Mesenchymal stem cell (in vitro differentiated cells and primary cell): ENCODE data around the gene ABRACL.
"Not testable (repeated sequence)": the region's sequence is repeated elsewhere in the genome, so short reads cannot be mapped to it uniquely, and the experiment has no call there.

Experiments
- DNase-seq: peaks from one replicate; pipeline ENCODE4 v3.0.0-alpha.2; 2013
- H2AFZ ChIP-seq: one replicate; pipeline ENCODE4 v1.6.1; 2013; ENCODE audit warnings: low read depth, mild to moderate bottlenecking, control low read depth, inconsistent platforms, low read length, moderate library complexity
- H2AK5ac ChIP-seq: 2 replicates; pipeline ENCODE4 v1.6.1; 2013; ENCODE audit warnings: low read length, moderate library complexity, mild to moderate bottlenecking, inconsistent platforms; ENCODE audit not compliant: severe bottlenecking
- H2BK120ac ChIP-seq: one replicate; pipeline ENCODE4 v1.6.1; 2013; ENCODE audit warnings: low read depth, mild to moderate bottlenecking, inconsistent platforms, low read length, moderate library complexity
- H2BK12ac ChIP-seq, 2 experiments: one replicate each; pipeline ENCODE4 v1.6.1; 2013; ENCODE audit warnings: inconsistent platforms in 2 of 2, low read length in 2 of 2, mild to moderate bottlenecking in 2 of 2, moderate library complexity in 2 of 2, control low read depth in 1 of 2
- H2BK15ac ChIP-seq: one replicate; pipeline ENCODE4 v1.6.1; 2013; ENCODE audit warnings: mild to moderate bottlenecking, low read depth, inconsistent platforms; ENCODE audit not compliant: poor library complexity, severe bottlenecking
- H2BK5ac ChIP-seq: 2 replicates; pipeline ENCODE4 v1.6.1; 2013; ENCODE audit warnings: low read depth, mild to moderate bottlenecking, low read length, control low read depth, inconsistent platforms; ENCODE audit not compliant: poor library complexity, severe bottlenecking
- H3K14ac ChIP-seq, 2 experiments: one replicate each; pipeline ENCODE4 v1.6.1; 2013; ENCODE audit warnings: inconsistent platforms in 2 of 2, low read length in 2 of 2, control low read depth in 1 of 2, mild to moderate bottlenecking in 1 of 2, moderate library complexity in 1 of 2
- H3K18ac ChIP-seq, 2 experiments: one replicate each; pipeline ENCODE4 v1.6.1; 2013; ENCODE audit warnings: inconsistent platforms in 2 of 2, low read length in 2 of 2, control low read depth in 1 of 2, low read depth in 1 of 2, mild to moderate bottlenecking in 1 of 2
- H3K23ac ChIP-seq, 2 experiments: one replicate each; pipeline ENCODE4 v1.6.1; 2013; ENCODE audit warnings: inconsistent platforms in 2 of 2, low read length in 2 of 2, mild to moderate bottlenecking in 2 of 2, moderate library complexity in 2 of 2, control low read depth in 1 of 2
- H3K27ac ChIP-seq: 2 replicates; pipeline ENCODE4 v1.5.1; 2013; ENCODE audit warnings: mild to moderate bottlenecking, moderate library complexity, low read length, control low read depth, inconsistent platforms; ENCODE audit not compliant: poor library complexity, severe bottlenecking
- H3K27me3 ChIP-seq, 2 experiments: 2 replicates each; pipeline versions ENCODE4 v1.6.1 to v1.7.0; 2013; ENCODE audit warnings: low read length in 2 of 2, mild to moderate bottlenecking in 2 of 2, moderate library complexity in 2 of 2, control low read depth in 1 of 2, inconsistent platforms in 1 of 2; ENCODE audit not compliant: control insufficient read depth in 1 of 2, insufficient read depth in 1 of 2
- H3K36me3 ChIP-seq, 2 experiments: 2 replicates each; pipeline versions ENCODE4 v1.6.1 to v1.7.0; 2013; ENCODE audit warnings: low read length in 2 of 2, control low read depth in 1 of 2, inconsistent platforms in 1 of 2, low read depth in 1 of 2, mild to moderate bottlenecking in 1 of 2; ENCODE audit not compliant: insufficient read depth in 2 of 2, control insufficient read depth in 1 of 2
- H3K4ac ChIP-seq, 2 experiments: one replicate each; pipeline ENCODE4 v1.6.1; 2013; ENCODE audit warnings: inconsistent platforms in 2 of 2, low read length in 2 of 2, mild to moderate bottlenecking in 2 of 2, moderate library complexity in 2 of 2, control low read depth in 1 of 2, low read depth in 1 of 2
- H3K4me1 ChIP-seq: 2 replicates; pipeline ENCODE4 v1.6.1; 2013; ENCODE audit warnings: low read depth, low read length, control low read depth; ENCODE audit not compliant: control insufficient read depth, insufficient read depth
- H3K4me2 ChIP-seq: 2 replicates; pipeline ENCODE4 v1.6.1; 2013; ENCODE audit warnings: low read length, mild to moderate bottlenecking, inconsistent platforms; ENCODE audit not compliant: poor library complexity, severe bottlenecking
- H3K4me3 ChIP-seq, 2 experiments: 2 replicates each; pipeline versions ENCODE4 v1.5.1 to v1.7.0; 2013; ENCODE audit warnings: low read length in 2 of 2, mild to moderate bottlenecking in 2 of 2, control low read depth in 1 of 2, low read depth in 1 of 2; ENCODE audit not compliant: insufficient read depth in 1 of 2
- H3K79me1 ChIP-seq: replicated peaks from 2 replicates; pipeline ENCODE4 v1.6.1; 2013; ENCODE audit warnings: mild to moderate bottlenecking, control low read depth, low read length, inconsistent platforms; ENCODE audit not compliant: poor library complexity, severe bottlenecking
- H3K9ac ChIP-seq: 2 replicates; pipeline ENCODE4 v1.7.0; 2013; ENCODE audit warnings: mild to moderate bottlenecking, low read length, moderate library complexity
- H3K9me3 ChIP-seq: 2 replicates; pipeline ENCODE4 v1.7.0; 2013; ENCODE audit warnings: mild to moderate bottlenecking, low read length; ENCODE audit not compliant: control insufficient read depth
- H4K8ac ChIP-seq: one replicate; pipeline ENCODE4 v1.6.1; 2013; ENCODE audit warnings: inconsistent platforms, mild to moderate bottlenecking, low read length, moderate library complexity
- H4K91ac ChIP-seq: one replicate; pipeline ENCODE4 v1.6.1; 2013; ENCODE audit warnings: mild to moderate bottlenecking, low read length, inconsistent platforms
- WGBS: methylation state at CpG from one replicate; pipeline ENCODE4 v1.1.7; 2013; ENCODE audit warnings: mixed read lengths; 5-methylcytosine and 5-hydroxymethylcytosine counted together

Gene ABRACL

GRCh38 chr6:139017227-139017626 lies 11.3 kb upstream of the ABRACL start:
- Histone ChIP-seq H3K27ac (no peak overlapping the region), H2BK120ac (no peak overlapping the region), H3K9me3 (no peaks in the 10 kb centered on the region), H3K4me1 (no peaks in the 10 kb centered on the region), H4K8ac (no peak overlapping the region), H3K9ac (no peak overlapping the region), H2AFZ (no peak overlapping the region), H3K79me1 (no peaks in the 10 kb centered on the region), H3K27me3 (peaks cover 0 to 4% of the 10 kb centered on the region in 2 experiments), H3K36me3 (no peaks in the 10 kb centered on the region), H2AK5ac (no peak overlapping the region), H3K23ac (no peak overlapping the region), H2BK12ac (no peak overlapping the region), H4K91ac (no peak overlapping the region), H2BK5ac (no peak overlapping the region), H3K18ac (no peak overlapping the region), H3K14ac (no peak overlapping the region), H2BK15ac (no peak overlapping the region), H3K4ac (no peak overlapping the region), H3K4me2 (no peak overlapping the region), H3K4me3 (no peak overlapping the region)
- DNase-seq, result no peak
- 87% methylated on average over 3 of the region's 3 CpGs for WGBS

- no peak overlapping the region for H4K91ac ChIP-seq
- H3K36me3 ChIP-seq, result no peaks in the 10 kb centered on the region
- no peak overlapping the region for H2BK12ac ChIP-seq
- no peaks in the 10 kb centered on the region for H3K79me1 ChIP-seq
- no peak overlapping the region for H3K18ac ChIP-seq
- H3K4ac ChIP-seq, result no peak overlapping the region
- no peaks in the 10 kb centered on the region for H3K9me3 ChIP-seq
- no peak overlapping the region for H4K8ac ChIP-seq
- H2BK5ac ChIP-seq, result no peak overlapping the region
- no peaks in the 10 kb centered on the region for H3K4me1 ChIP-seq
- no peak overlapping the region for H3K23ac ChIP-seq
- no peak overlapping the region for H3K9ac ChIP-seq
- no peaks in the 10 kb centered on the region for H3K27me3 ChIP-seq
- no peak overlapping the region for H2AK5ac ChIP-seq
- no peak overlapping the region for H2BK15ac ChIP-seq
- H3K27ac ChIP-seq, result no peak overlapping the region
- no peak for DNase-seq
- H3K4me2 ChIP-seq, result no peak overlapping the region
- H3K14ac ChIP-seq, result no peak overlapping the region
- H3K4me3 ChIP-seq, result no peak overlapping the region
- no peak overlapping the region for H2BK120ac ChIP-seq
- 91% methylated on average over 2 of the region's 2 CpGs for WGBS
- no peak overlapping the region for H2AFZ ChIP-seq
Observed at GRCh38 chr6:139019722-139020121, 8.8 kb upstream of the ABRACL start.

GRCh38 chr6:139020689-139021088 lies 7.9 kb upstream of the ABRACL start:
- no peaks in the 10 kb centered on the region for H3K4me1 ChIP-seq
- no peaks in the 10 kb centered on the region for H3K27me3 ChIP-seq
- H3K18ac ChIP-seq, result no peak overlapping the region
- no peak overlapping the region for H2AFZ ChIP-seq
- no peak overlapping the region for H3K4me3 ChIP-seq
- H4K8ac ChIP-seq, result no peak overlapping the region
- DNase-seq, result no peak
- H3K36me3 ChIP-seq, result no peaks in the 10 kb centered on the region
- H3K14ac ChIP-seq, result no peak overlapping the region
- no peak overlapping the region for H3K23ac ChIP-seq
- H3K4ac ChIP-seq, result no peak overlapping the region
- no peak overlapping the region for H2BK120ac ChIP-seq
- H2BK15ac ChIP-seq, result no peak overlapping the region
- no peak overlapping the region for H3K4me2 ChIP-seq
- H2BK12ac ChIP-seq, result no peak overlapping the region
- no peaks in the 10 kb centered on the region for H3K9me3 ChIP-seq
- no peak overlapping the region for H3K27ac ChIP-seq
- H3K79me1 ChIP-seq, result no peaks in the 10 kb centered on the region
- H2AK5ac ChIP-seq, result no peak overlapping the region
- 100% methylated on average over 1 of the region's 3 CpGs for WGBS
- no peak overlapping the region for H2BK5ac ChIP-seq
- H3K9ac ChIP-seq, result no peak overlapping the region
- H4K91ac ChIP-seq, result no peak overlapping the region

DNA sequence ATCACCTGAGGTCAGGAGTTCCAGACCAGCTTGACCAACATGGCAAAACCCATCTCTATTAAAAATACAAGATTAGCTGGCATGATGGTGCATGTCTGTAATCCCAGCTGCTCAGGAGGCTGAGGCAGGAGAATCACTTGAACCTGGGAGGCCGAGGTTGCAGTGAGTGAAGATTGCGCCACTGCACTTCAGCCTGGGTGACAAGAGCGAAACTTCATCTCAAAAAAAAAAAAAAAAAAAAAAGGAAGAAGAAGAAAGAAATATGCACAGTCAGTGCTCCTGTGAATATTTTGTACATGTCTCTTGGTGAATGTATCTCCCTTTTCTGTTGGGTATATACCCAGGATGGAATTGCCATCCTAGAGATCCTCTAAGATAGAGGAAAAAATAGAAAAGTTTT lies 3.1 kb upstream of the ABRACL start:
- H3K79me1 ChIP-seq, H3K36me3 ChIP-seq, H2BK120ac ChIP-seq, DNase-seq, H3K4ac ChIP-seq, H3K4me3 ChIP-seq, H2AFZ ChIP-seq, H3K27me3 ChIP-seq, H3K18ac ChIP-seq, H4K91ac ChIP-seq, H3K9me3 ChIP-seq, H2BK12ac ChIP-seq, H3K27ac ChIP-seq, H2BK5ac ChIP-seq, H3K23ac ChIP-seq, H3K9ac ChIP-seq, H3K4me2 ChIP-seq, H2AK5ac ChIP-seq, H2BK15ac ChIP-seq, H4K8ac ChIP-seq, H3K14ac ChIP-seq, H3K4me1 ChIP-seq: not testable (repeated sequence)
- WGBS, result 96% methylated on average over 3 of the region's 3 CpGs
